MM.1S (cell line): Measurements from ENCODE around the gene ADAMTSL3.

ENCODE experiments used
- CTCF ChIP-seq: fragments of 300-600 bp; sonication (generic); IDR thresholded peaks from 2 replicates; pipeline ENCODE4 v1.5.1; 2016; ENCODE audit warnings: antibody characterized with exemption, low read length, mixed read lengths
- EZH2phosphoT487 ChIP-seq: fragments of 300-600 bp; sonication (generic); IDR thresholded peaks from 2 replicates; pipeline ENCODE4 v1.6.1; 2018; ENCODE audit warnings: antibody characterized with exemption, low read length

DNA sequence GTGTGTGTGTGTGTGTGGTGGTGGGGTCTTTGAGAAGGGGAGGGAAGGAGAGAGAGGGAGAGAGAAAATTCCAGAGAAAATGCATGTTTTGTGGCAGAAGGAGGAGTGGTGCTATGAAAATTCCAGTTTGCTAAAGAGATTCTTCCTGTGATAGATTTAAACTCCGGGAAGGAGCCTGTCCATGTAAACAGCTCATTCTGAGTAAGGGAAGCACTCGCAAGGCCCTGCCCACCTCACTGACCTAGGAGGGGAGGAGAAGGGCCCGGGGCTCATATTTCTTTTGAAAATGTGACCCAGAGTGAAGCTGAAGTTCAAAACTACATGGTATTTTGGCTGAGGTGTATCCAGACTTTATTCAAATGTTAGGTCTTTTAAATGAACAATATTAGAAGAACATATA, 41.3 kb downstream of the ADAMTSL3 start:
- TF ChIP-seq CTCF (no peak), EZH2phosphoT487 (no peak)
